GM10248 (cell line): ENCODE data around the gene SKAP1.
"Not testable (repeated sequence)": the region's sequence is repeated elsewhere in the genome, so short reads cannot be mapped to it uniquely, and the experiment has no call there.

Source experiments
- CTCF ChIA-PET: fragments of 300-600 bp; sonication (Branson Sonifier 250); formaldehyde crosslinking; extraction: SDS; loops from one replicate; lab custom pipeline; 2021; ENCODE audit warnings: antibody characterized with exemption; lab: Yijun Ruan, JAX
- POLR2A ChIA-PET: fragments of 350-650 bp; sonication (Branson Sonifier 250); formaldehyde crosslinking; extraction: SDS; loops from one replicate; lab custom pipeline; 2020; ENCODE audit warnings: antibody characterized with exemption; lab: Yijun Ruan, JAX
- DNase-seq: peaks from one replicate; pipeline ENCODE4 v3.0.0; 2012; ENCODE audit errors: extremely low spot score
- TF ChIP-seq, protein P1 (sequence below): IDR thresholded peaks from 2 replicates; pipeline ENCODE4 v1.5.1; 2012; ENCODE audit warnings: mild to moderate bottlenecking, low read depth; ENCODE audit errors: extremely low read depth, missing control alignments, control extremely low read depth

SKAP1 gene

DNA sequence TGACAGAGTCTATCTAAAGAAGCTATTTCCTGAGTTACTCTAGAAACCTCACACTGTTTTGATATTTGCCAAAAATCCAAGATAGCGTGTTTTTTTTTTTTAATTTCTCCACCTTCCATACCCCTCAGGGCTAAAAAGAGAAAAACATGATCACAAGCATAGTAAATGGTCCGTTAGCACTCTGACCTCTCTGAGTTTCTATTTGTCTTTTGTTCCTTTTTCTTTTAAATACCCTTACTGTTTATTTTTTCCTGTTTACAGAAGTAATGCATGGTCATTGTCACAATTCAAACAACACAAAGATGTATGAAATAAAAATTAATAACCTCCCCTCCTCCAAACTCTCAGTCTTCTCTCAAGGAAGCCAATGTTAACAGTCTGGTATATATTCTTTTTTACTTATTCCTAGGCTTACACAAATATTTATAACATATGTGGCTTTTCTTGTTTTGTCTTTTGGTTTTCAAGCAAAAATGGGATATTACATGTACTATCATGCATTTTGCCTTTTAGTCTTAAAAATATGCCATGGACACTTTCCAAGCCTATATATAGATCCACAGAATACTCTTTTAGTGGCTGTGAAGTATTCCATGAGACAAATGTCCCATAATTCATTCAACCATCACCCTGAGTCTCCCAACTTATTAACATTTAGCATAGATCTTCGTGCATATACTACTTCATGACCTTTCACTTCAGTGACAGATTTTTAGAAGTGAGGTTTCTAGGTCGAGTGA lies 3.1 kb downstream of the SKAP1 start:
- CTCF ChIA-PET = no interaction called here

DNA sequence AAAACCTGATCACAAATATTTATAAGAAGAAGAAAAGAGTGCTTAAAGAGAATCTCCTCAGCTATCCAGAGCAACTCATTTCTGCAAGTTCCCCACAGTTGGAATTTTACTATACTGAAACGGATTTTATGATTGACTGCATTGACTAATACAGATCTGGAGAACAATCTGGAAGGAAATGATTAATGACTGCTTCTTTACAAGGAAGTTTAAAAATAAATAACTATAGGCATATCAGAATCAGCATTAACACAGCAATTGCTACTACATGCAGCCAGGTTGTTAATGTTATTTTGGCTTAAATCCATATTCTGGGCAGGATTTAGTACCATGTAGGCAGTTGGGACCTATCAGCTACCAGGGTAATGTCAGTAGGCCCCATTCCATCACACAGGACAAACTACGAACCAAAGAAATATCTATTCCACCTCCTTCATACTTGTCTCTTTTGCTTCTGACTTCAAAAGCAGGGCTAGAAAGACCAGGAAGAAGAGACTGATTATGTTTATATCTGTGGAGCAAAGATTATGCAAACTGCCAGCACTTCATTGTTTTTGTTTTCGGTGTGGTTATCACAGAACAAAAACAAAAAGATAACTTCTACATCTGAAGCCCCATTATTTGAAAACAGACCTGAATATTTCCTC lies 3.9 kb downstream of the SKAP1 start:
- TF ChIP-seq, protein P1, sequence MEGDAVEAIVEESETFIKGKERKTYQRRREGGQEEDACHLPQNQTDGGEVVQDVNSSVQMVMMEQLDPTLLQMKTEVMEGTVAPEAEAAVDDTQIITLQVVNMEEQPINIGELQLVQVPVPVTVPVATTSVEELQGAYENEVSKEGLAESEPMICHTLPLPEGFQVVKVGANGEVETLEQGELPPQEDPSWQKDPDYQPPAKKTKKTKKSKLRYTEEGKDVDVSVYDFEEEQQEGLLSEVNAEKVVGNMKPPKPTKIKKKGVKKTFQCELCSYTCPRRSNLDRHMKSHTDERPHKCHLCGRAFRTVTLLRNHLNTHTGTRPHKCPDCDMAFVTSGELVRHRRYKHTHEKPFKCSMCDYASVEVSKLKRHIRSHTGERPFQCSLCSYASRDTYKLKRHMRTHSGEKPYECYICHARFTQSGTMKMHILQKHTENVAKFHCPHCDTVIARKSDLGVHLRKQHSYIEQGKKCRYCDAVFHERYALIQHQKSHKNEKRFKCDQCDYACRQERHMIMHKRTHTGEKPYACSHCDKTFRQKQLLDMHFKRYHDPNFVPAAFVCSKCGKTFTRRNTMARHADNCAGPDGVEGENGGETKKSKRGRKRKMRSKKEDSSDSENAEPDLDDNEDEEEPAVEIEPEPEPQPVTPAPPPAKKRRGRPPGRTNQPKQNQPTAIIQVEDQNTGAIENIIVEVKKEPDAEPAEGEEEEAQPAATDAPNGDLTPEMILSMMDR = no peak
- DNase-seq = no peak
- ChIA-PET POLR2A (no interaction called here), CTCF (no interaction called here)

More for the DNA sequence above, 3.1 kb downstream of the SKAP1 start:
- no peak for DNase-seq
- TF ChIP-seq, protein P1 = no peak
- POLR2A ChIA-PET = no interaction called here

DNA sequence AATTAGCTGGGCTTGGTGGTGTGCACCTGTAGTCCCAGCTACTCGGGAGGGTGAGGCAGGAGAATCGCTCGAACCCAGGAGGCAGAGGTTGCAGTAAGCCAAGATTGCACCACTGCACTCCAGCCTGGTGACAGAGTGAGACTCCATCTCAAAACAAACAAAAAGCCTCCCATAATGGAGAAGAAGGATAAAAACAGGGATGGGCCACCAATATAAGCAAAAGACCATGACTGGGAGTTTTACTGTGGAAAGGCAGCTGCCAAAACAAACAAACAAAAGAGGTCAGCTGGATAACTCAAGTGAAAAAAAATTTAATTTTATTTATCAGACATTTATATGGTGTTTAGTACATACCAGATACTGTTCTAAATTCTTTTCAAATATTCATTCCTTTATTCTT lies 8.0 kb downstream of the SKAP1 start:
- DNase-seq, POLR2A ChIA-PET: not testable (repeated sequence)
- CTCF ChIA-PET = interaction anchor here (1.5 kb wide), 1 partner anchor 9 kb away, joined by 5 read pairs; no protein-coding TSS in a partner anchor

GRCh38 chr17:48420823-48421222 lies 9.2 kb downstream of the SKAP1 start:
- POLR2A ChIA-PET = no interaction called here
- no peak for DNase-seq
- TF ChIP-seq, protein P1 = no peak
- CTCF ChIA-PET = interaction anchor here (1.2 to 1.7 kb wide), 2 partner anchors 10 to 68 kb away, joined by 4 read pairs; no protein-coding TSS in a partner anchor

DNA sequence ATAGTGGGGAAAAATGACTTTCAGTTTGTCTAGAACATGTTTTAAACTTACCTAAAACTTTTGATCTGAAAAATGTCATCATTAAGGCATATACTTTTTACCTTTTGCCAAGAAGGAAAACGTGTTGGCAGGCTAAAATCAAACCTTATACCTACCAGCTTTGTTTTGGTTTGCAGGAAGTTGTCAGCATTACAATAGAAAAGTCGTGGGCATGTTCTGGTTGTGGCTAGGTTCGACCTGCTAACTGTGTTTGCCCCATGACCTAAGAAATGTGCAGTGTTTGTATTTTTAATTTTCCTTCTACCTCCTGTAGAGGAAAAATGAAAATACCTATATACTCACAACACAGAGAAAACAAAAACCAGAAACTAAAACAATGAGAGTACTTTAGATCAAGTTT lies 13.0 kb downstream of the SKAP1 start:
- ChIA-PET POLR2A (interaction anchor here (0.6 kb wide), 1 partner anchor 17 kb away, joined by 5 read pairs; no protein-coding TSS in a partner anchor), CTCF (interaction anchor here (1.0 to 2.0 kb wide), 3 partner anchors 9 to 19 kb away, joined by 3 to 6 read pairs (median 3); no protein-coding TSS in a partner anchor)
- TF ChIP-seq, protein P1 = no peak
- DNase-seq = no peak

GRCh38 chr17:48413613-48414405 lies 16.2 kb downstream of the SKAP1 start:
- CTCF ChIA-PET = interaction anchor here (0.7 to 1.8 kb wide), 4 partner anchors 23 to 180 kb away, joined by 3 to 5 read pairs (median 4); partner anchors contain the start of gene HOXB5
- TF ChIP-seq, protein P1 = no peak
- POLR2A ChIA-PET = no interaction called here
- DNase-seq = no peak
